Ishikawa (cell line): ENCODE results near the gene TMEM164.

Source experiments
- CEBPB ChIP-seq: IDR thresholded peaks from 2 replicates; pipeline ENCODE4 v1.6.1; 2012
- EGR1 ChIP-seq: IDR thresholded peaks from 2 replicates; pipeline ENCODE4 v1.6.1; 2012
- EP300 ChIP-seq: IDR thresholded peaks from 2 replicates; pipeline ENCODE4 v1.6.1; 2012; ENCODE audit warnings: borderline replicate concordance
- FOXM1 ChIP-seq: IDR thresholded peaks from 2 replicates; pipeline ENCODE4 v1.6.1; 2012; ENCODE audit warnings: low read depth, borderline replicate concordance
- MAX ChIP-seq: IDR thresholded peaks from 2 replicates; pipeline ENCODE4 v1.6.1; 2012
- NFIC ChIP-seq: IDR thresholded peaks from 2 replicates; pipeline ENCODE4 v1.6.1; 2012
- RAD21 ChIP-seq: IDR thresholded peaks from 2 replicates; pipeline ENCODE4 v1.6.1; 2012; ENCODE audit warnings: low read depth
- TAF1 ChIP-seq: IDR thresholded peaks from 2 replicates; pipeline ENCODE4 v1.6.1; 2012; ENCODE audit warnings: low read depth, mild to moderate bottlenecking
- TCF12 ChIP-seq: IDR thresholded peaks from 2 replicates; pipeline ENCODE4 v1.6.1; 2012; ENCODE audit warnings: low read depth
- TEAD4 ChIP-seq: IDR thresholded peaks from 2 replicates; pipeline ENCODE4 v1.6.1; 2012
- YY1 ChIP-seq: IDR thresholded peaks from 2 replicates; pipeline ENCODE4 v1.6.1; 2012; ENCODE audit warnings: low read depth
- ZBTB7A ChIP-seq: IDR thresholded peaks from 2 replicates; pipeline ENCODE4 v1.6.1; 2012; ENCODE audit warnings: low read depth
- TF ChIP-seq, protein P1 (sequence below): IDR thresholded peaks from 2 replicates; pipeline ENCODE4 v1.6.1; 2012
- TF ChIP-seq, protein P2 (sequence below): IDR thresholded peaks from 2 replicates; pipeline ENCODE4 v1.6.1; 2012; ENCODE audit warnings: low read depth, mild to moderate bottlenecking

- TF ChIP-seq, protein P1, sequence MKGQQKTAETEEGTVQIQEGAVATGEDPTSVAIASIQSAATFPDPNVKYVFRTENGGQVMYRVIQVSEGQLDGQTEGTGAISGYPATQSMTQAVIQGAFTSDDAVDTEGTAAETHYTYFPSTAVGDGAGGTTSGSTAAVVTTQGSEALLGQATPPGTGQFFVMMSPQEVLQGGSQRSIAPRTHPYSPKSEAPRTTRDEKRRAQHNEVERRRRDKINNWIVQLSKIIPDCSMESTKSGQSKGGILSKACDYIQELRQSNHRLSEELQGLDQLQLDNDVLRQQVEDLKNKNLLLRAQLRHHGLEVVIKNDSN: no peak
- TF ChIP-seq FOXM1 (no peak), YY1 (no peak), EP300 (no peak), NFIC (no peak), TAF1 (no peak), MAX (no peak), RAD21 (no peak), CEBPB (no peak), ZBTB7A (no peak), TCF12 (no peak), TEAD4 (no peak), EGR1 (no peak)
- TF ChIP-seq, protein P2, sequence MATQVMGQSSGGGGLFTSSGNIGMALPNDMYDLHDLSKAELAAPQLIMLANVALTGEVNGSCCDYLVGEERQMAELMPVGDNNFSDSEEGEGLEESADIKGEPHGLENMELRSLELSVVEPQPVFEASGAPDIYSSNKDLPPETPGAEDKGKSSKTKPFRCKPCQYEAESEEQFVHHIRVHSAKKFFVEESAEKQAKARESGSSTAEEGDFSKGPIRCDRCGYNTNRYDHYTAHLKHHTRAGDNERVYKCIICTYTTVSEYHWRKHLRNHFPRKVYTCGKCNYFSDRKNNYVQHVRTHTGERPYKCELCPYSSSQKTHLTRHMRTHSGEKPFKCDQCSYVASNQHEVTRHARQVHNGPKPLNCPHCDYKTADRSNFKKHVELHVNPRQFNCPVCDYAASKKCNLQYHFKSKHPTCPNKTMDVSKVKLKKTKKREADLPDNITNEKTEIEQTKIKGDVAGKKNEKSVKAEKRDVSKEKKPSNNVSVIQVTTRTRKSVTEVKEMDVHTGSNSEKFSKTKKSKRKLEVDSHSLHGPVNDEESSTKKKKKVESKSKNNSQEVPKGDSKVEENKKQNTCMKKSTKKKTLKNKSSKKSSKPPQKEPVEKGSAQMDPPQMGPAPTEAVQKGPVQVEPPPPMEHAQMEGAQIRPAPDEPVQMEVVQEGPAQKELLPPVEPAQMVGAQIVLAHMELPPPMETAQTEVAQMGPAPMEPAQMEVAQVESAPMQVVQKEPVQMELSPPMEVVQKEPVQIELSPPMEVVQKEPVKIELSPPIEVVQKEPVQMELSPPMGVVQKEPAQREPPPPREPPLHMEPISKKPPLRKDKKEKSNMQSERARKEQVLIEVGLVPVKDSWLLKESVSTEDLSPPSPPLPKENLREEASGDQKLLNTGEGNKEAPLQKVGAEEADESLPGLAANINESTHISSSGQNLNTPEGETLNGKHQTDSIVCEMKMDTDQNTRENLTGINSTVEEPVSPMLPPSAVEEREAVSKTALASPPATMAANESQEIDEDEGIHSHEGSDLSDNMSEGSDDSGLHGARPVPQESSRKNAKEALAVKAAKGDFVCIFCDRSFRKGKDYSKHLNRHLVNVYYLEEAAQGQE: no peak
These were observed 177.4 kb downstream of the TMEM164 start for GRCh38 chrX:110180176-110180927.
